Sigmoid colon (tissue), 4 donors: ENCODE results near the gene CD247.

Experiments
- EP300 ChIP-seq, 4 donors: sonication (generic); formaldehyde crosslinking; IDR thresholded peaks; one replicate each; pipeline ENCODE4 v1.6.1; 2017; ENCODE audit warnings: antibody characterized with exemption in 4 of 4
- POLR2A ChIP-seq, 2 donors: fragments of 450-650 bp; IDR thresholded peaks; one replicate each; pipeline ENCODE4 v1.6.1; 2016; ENCODE audit warnings: antibody characterized with exemption in 2 of 2, mild to moderate bottlenecking in 2 of 2, moderate library complexity in 2 of 2
- POLR2AphosphoS5 ChIP-seq, 4 donors: sonication (generic); formaldehyde crosslinking; IDR thresholded peaks; one replicate each; pipeline ENCODE4 v1.6.1; 2017; ENCODE audit warnings: antibody characterized with exemption in 4 of 4
- TF ChIP-seq, protein P1 (sequence below), 4 experiments: fragments of 450-650 bp in 3 of 4; fragments of 200-600 bp in 1 of 4; IDR thresholded peaks; one replicate each; pipeline ENCODE4 v1.5.1; 2016 to 2019; ENCODE audit warnings: antibody characterized with exemption in 4 of 4, mild to moderate bottlenecking in 3 of 4, moderate library complexity in 2 of 4

DNA sequence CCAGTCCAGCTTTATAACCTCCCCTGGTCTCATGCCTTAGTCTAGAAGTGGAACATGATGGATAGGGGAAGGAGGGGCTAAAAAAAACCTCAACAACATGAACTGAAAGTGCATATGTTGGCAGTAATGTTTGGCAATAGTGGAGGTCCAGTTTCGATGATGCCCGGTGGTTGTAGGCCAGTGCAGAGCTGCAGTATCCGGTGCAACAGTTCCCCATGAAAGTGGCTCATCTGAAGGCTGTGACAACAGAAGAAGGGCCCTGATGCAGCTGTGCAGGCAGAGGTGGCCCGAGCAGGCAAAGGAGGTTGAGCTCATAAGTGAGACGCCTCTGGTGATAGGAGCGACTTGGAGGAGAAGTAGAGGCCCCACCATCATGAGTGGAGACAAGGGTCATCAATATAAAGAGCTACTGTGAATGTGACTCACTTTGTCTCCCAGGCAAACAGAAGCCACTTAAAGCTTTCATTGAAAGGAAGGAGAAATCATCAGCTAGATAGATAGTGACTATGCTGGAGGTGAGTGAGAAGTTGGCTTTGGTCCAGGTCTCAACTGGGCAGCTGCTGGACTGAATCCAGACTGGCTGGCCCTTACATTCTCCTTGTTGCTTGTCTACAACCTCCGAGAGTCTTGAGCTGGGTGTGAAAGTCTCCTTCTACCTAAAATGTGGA lies 45.4 kb upstream of the CD247 start:
- TF ChIP-seq, protein P1, sequence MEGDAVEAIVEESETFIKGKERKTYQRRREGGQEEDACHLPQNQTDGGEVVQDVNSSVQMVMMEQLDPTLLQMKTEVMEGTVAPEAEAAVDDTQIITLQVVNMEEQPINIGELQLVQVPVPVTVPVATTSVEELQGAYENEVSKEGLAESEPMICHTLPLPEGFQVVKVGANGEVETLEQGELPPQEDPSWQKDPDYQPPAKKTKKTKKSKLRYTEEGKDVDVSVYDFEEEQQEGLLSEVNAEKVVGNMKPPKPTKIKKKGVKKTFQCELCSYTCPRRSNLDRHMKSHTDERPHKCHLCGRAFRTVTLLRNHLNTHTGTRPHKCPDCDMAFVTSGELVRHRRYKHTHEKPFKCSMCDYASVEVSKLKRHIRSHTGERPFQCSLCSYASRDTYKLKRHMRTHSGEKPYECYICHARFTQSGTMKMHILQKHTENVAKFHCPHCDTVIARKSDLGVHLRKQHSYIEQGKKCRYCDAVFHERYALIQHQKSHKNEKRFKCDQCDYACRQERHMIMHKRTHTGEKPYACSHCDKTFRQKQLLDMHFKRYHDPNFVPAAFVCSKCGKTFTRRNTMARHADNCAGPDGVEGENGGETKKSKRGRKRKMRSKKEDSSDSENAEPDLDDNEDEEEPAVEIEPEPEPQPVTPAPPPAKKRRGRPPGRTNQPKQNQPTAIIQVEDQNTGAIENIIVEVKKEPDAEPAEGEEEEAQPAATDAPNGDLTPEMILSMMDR (IDR thresholded peaks at IDR 0.05), result no peak
- no peak for TF ChIP-seq EP300 (IDR thresholded peaks at IDR 0.05)
- no peak for TF ChIP-seq POLR2A (IDR thresholded peaks at IDR 0.05)
- TF ChIP-seq POLR2AphosphoS5 (IDR thresholded peaks at IDR 0.05), result peak in 1 of 4 donors; percentile 12
